ENCODE measurements around the gene ADA. TPM values are rescaled to one million over a fixed set of nuclear protein-coding genes. Genes with fewer than 3 reads are reported as not detected.

Gene ADA
- total RNA-seq, 2 donors from 2014 or later, result 30.4 to 32.5 TPM

GRCh38 chr20:44585057-44585963, 66.2 kb downstream of the ADA start:
- Mint-ChIP-seq H3K4me1 (peaks cover 16% of the 10 kb centered on the region), H3K27me3 (peaks cover 10% of the 10 kb centered on the region), H3K27ac (no peak overlapping the region), H3K9me3 (no peaks in the 10 kb centered on the region), H3K4me3 (no peak overlapping the region), H3K36me3 (ENCODE audit: low read depth) (no peaks in the 10 kb centered on the region)
- peak; percentile 24 for ATAC-seq (replicated peaks)

- H3K27ac Mint-ChIP-seq, result no peak overlapping the region
- H3K27me3 Mint-ChIP-seq, result peaks cover 10% of the 10 kb centered on the region
- H3K4me3 Mint-ChIP-seq, result no peak overlapping the region
- no peak for ATAC-seq (replicated peaks)
- H3K36me3 Mint-ChIP-seq (ENCODE audit: low read depth), result no peaks in the 10 kb centered on the region
- H3K4me1 Mint-ChIP-seq, result peaks cover 23% of the 10 kb centered on the region
- no peaks in the 10 kb centered on the region for H3K9me3 Mint-ChIP-seq
Observed at GRCh38 chr20:44584162-44584561, 67.3 kb downstream of the ADA start.

GRCh38 chr20:44583157-44583556, 68.3 kb downstream of the ADA start:
- Mint-ChIP-seq H3K9me3 (no peaks in the 10 kb centered on the region), H3K4me1 (peaks cover 28% of the 10 kb centered on the region), H3K36me3 (ENCODE audit: low read depth) (no peaks in the 10 kb centered on the region), H3K27me3 (peaks cover 13% of the 10 kb centered on the region), H3K27ac (no peak overlapping the region), H3K4me3 (no peak overlapping the region)
- ATAC-seq (replicated peaks), result no peak

GRCh38 chr20:44582311-44583025, 69.0 kb downstream of the ADA start, which contains the start of gene PKIG:
TSS of gene PKIG (plus strand) at chr20:44582579. CDS start at chr20:44614557, 31,978 bp downstream.
- peaks cover 13% of the 10 kb centered on the region for H3K27me3 Mint-ChIP-seq
- no peaks in the 10 kb centered on the region for H3K36me3 Mint-ChIP-seq (ENCODE audit: low read depth)
- H3K27ac Mint-ChIP-seq, result peak within 1 kb of the TSS; percentile 88
- H3K9me3 Mint-ChIP-seq, result no peaks in the 10 kb centered on the region
- H3K4me1 Mint-ChIP-seq, result peaks cover 28% of the 10 kb centered on the region
- H3K4me3 Mint-ChIP-seq, result peak within 1 kb of the TSS; percentile 58
- no peak for ATAC-seq (replicated peaks)

GRCh38 chr20:44581515-44581914, 70.0 kb downstream of the ADA start:
- Mint-ChIP-seq H3K27me3 (peaks cover 13% of the 10 kb centered on the region), H3K27ac (peak overlapping the region; percentile 88), H3K4me3 (peak overlapping the region; percentile 58), H3K36me3 (ENCODE audit: low read depth) (no peaks in the 10 kb centered on the region), H3K9me3 (no peaks in the 10 kb centered on the region), H3K4me1 (peaks cover 31% of the 10 kb centered on the region)
- no peak for ATAC-seq (replicated peaks)

- peak; percentile 71 for ATAC-seq (replicated peaks)
- Mint-ChIP-seq H3K4me3 (peak overlapping the region; percentile 58), H3K36me3 (ENCODE audit: low read depth) (no peaks in the 10 kb centered on the region), H3K9me3 (no peaks in the 10 kb centered on the region), H3K27me3 (peaks cover 13% of the 10 kb centered on the region), H3K4me1 (peaks cover 34% of the 10 kb centered on the region), H3K27ac (peak overlapping the region; percentile 88)
Observed at GRCh38 chr20:44580581-44581268, 70.8 kb downstream of the ADA start.

- Mint-ChIP-seq H3K9me3 (no peaks in the 10 kb centered on the region), H3K4me3 (peak overlapping the region; percentile 58), H3K36me3 (ENCODE audit: low read depth) (no peaks in the 10 kb centered on the region), H3K27ac (peak overlapping the region; percentile 28), H3K4me1 (peaks cover 34% of the 10 kb centered on the region), H3K27me3 (peaks cover 13% of the 10 kb centered on the region)
- peak; percentile 64 for ATAC-seq (replicated peaks)
Observed at GRCh38 chr20:44579313-44580081, 72.0 kb downstream of the ADA start.

- peak overlapping the region; percentile 21 for H3K27ac Mint-ChIP-seq
- no peak overlapping the region for H3K4me3 Mint-ChIP-seq
- peaks cover 29% of the 10 kb centered on the region for H3K4me1 Mint-ChIP-seq
- H3K27me3 Mint-ChIP-seq, result peaks cover 8% of the 10 kb centered on the region
- no peaks in the 10 kb centered on the region for H3K9me3 Mint-ChIP-seq
- ATAC-seq (replicated peaks), result no peak
- no peaks in the 10 kb centered on the region for H3K36me3 Mint-ChIP-seq (ENCODE audit: low read depth)
Observed at GRCh38 chr20:44576297-44576696, 75.2 kb downstream of the ADA start.

GRCh38 chr20:44574372-44574771, 77.1 kb downstream of the ADA start:
- ATAC-seq (replicated peaks), result no peak
- no peaks in the 10 kb centered on the region for H3K9me3 Mint-ChIP-seq
- peaks cover 4% of the 10 kb centered on the region for H3K27me3 Mint-ChIP-seq
- no peak overlapping the region for H3K27ac Mint-ChIP-seq
- peaks cover 18% of the 10 kb centered on the region for H3K4me1 Mint-ChIP-seq
- H3K36me3 Mint-ChIP-seq (ENCODE audit: low read depth), result no peaks in the 10 kb centered on the region
- no peak overlapping the region for H3K4me3 Mint-ChIP-seq

GRCh38 chr20:44573501-44573869, 78.0 kb downstream of the ADA start:
- Mint-ChIP-seq H3K4me1 (peaks cover 13% of the 10 kb centered on the region), H3K27me3 (peaks cover 2% of the 10 kb centered on the region), H3K36me3 (ENCODE audit: low read depth) (no peaks in the 10 kb centered on the region), H3K27ac (no peak overlapping the region), H3K4me3 (no peak overlapping the region), H3K9me3 (no peaks in the 10 kb centered on the region)
- no peak for ATAC-seq (replicated peaks)

GRCh38 chr20:44572551-44573500, 78.7 kb downstream of the ADA start:
- Mint-ChIP-seq H3K4me3 (no peak overlapping the region), H3K9me3 (no peaks in the 10 kb centered on the region), H3K27me3 (no peaks in the 10 kb centered on the region), H3K27ac (no peak overlapping the region), H3K4me1 (peaks cover 10% of the 10 kb centered on the region), H3K36me3 (ENCODE audit: low read depth) (no peaks in the 10 kb centered on the region)
- ATAC-seq (replicated peaks), result no peak

- Mint-ChIP-seq H3K4me1 (peaks cover 7% of the 10 kb centered on the region), H3K9me3 (no peaks in the 10 kb centered on the region), H3K36me3 (ENCODE audit: low read depth) (no peaks in the 10 kb centered on the region), H3K4me3 (no peak overlapping the region), H3K27ac (no peak overlapping the region), H3K27me3 (no peaks in the 10 kb centered on the region)
- no peak for ATAC-seq (replicated peaks)
Observed at GRCh38 chr20:44571362-44571988, 80.0 kb downstream of the ADA start.

- H3K4me3 Mint-ChIP-seq, result no peak overlapping the region
- peaks cover 5% of the 10 kb centered on the region for H3K4me1 Mint-ChIP-seq
- no peak overlapping the region for H3K27ac Mint-ChIP-seq
- H3K27me3 Mint-ChIP-seq, result no peaks in the 10 kb centered on the region
- no peak for ATAC-seq (replicated peaks)
- no peaks in the 10 kb centered on the region for H3K9me3 Mint-ChIP-seq
- no peaks in the 10 kb centered on the region for H3K36me3 Mint-ChIP-seq (ENCODE audit: low read depth)
Observed at GRCh38 chr20:44570367-44570766, 81.1 kb downstream of the ADA start.
